ENCODE data around the gene IQCF2. TPM values are rescaled to one million over a fixed set of nuclear protein-coding genes. Genes with fewer than 3 reads are reported as not detected.
"Not testable (repeated sequence)": the region's sequence is repeated elsewhere in the genome, so short reads cannot be mapped to it uniquely, and the experiment has no call there.

IQCF2 gene
- not detected for polyA plus RNA-seq (ENCODE audit: insufficient read length in 3 of 3)
- long read RNA-seq, donor 1, result 0 reads
- long read RNA-seq, donor 2, result 0 reads
- long read RNA-seq, donor 3, result 0 reads
- long read RNA-seq, donor 4, result 0 reads
- long read RNA-seq, donor 5, result 0 reads
- long read RNA-seq, donor 6, result 0 reads
- long read RNA-seq, donor 7, result 0 reads
- long read RNA-seq, donor 8, result 0 reads
- long read RNA-seq, donor 9, result 0 reads
- long read RNA-seq, donor 10, result 0 reads
- long read RNA-seq, donor 11, result 0 reads
- long read RNA-seq, donor 12, result 0 reads
- long read RNA-seq, donor 13, result 0 reads
- long read RNA-seq, donor 14, result 0 reads
- long read RNA-seq, donor 15, result 0 reads
- long read RNA-seq, donor 16, result 0 reads

GRCh38 chr3:51860703-51861665 is at the start of gene IQCF2:
TSS of gene IQCF2 (plus strand) at chr3:51861615. CDS start at chr3:51861667, 52 bp downstream.
- DNase-seq, result no peak

GRCh38 chr3:51813539-51813938 is 47.9 kb upstream of the IQCF2 start:
- DNase-seq, result no peak

GRCh38 chr3:51814034-51814433 is 47.4 kb upstream of the IQCF2 start:
- DNase-seq, result no peak

- no peak for DNase-seq
Measured at GRCh38 chr3:51815614-51816013, 45.8 kb upstream of the IQCF2 start.

- DNase-seq, result no peak
Measured at GRCh38 chr3:51816723-51817122, 44.7 kb upstream of the IQCF2 start.

GRCh38 chr3:51817375-51817774 is 44.0 kb upstream of the IQCF2 start:
- no peak for DNase-seq

GRCh38 chr3:51819151-51819550 is 42.3 kb upstream of the IQCF2 start:
- no peak for DNase-seq

- DNase-seq, result no peak
Measured at GRCh38 chr3:51819709-51820406, 41.6 kb upstream of the IQCF2 start.

GRCh38 chr3:51828297-51828696 is 33.1 kb upstream of the IQCF2 start:
- no peak for DNase-seq

- no peak for DNase-seq
Measured at GRCh38 chr3:51830345-51830744, 31.1 kb upstream of the IQCF2 start.

GRCh38 chr3:51830836-51831385 is 30.5 kb upstream of the IQCF2 start:
- no peak for DNase-seq

GRCh38 chr3:51836606-51837005 is 24.8 kb upstream of the IQCF2 start:
- DNase-seq, result no peak

GRCh38 chr3:51845129-51845528 is 16.3 kb upstream of the IQCF2 start:
- no peak for DNase-seq

- DNase-seq, result not testable (repeated sequence)
Measured at GRCh38 chr3:51855411-51855810, 6.0 kb upstream of the IQCF2 start.

GRCh38 chr3:51862886-51863285 is 1.5 kb downstream of the IQCF2 start:
- no peak for DNase-seq

- not testable (repeated sequence) for DNase-seq
Measured at GRCh38 chr3:51868896-51869295, 7.5 kb downstream of the IQCF2 start.

GRCh38 chr3:51869304-51869703 is 7.9 kb downstream of the IQCF2 start:
- DNase-seq, result no peak

- DNase-seq, result no peak
Measured at GRCh38 chr3:51873253-51873766, 11.9 kb downstream of the IQCF2 start.

GRCh38 chr3:51873876-51874275 is 12.5 kb downstream of the IQCF2 start:
- DNase-seq, result no peak

- DNase-seq, result no peak
Measured at GRCh38 chr3:51874411-51874810, 13.0 kb downstream of the IQCF2 start.

- DNase-seq, result no peak
Measured at GRCh38 chr3:51874889-51875288, 13.5 kb downstream of the IQCF2 start.

- DNase-seq, result no peak
Measured at GRCh38 chr3:51875501-51875900, 14.1 kb downstream of the IQCF2 start, which contains the start of gene IQCF5. TSS of gene IQCF5 (minus strand) at chr3:51875601. CDS start at chr3:51875531, 70 bp downstream.
